ENCODE measurements around the gene EHBP1L1.
A peak's percentile ranks its signal among the peaks of the same experiment; 100 is the strongest.
"Not testable (repeated sequence)": the region's sequence is repeated elsewhere in the genome, so short reads cannot be mapped to it uniquely, and the experiment has no call there.

EHBP1L1 gene

DNA sequence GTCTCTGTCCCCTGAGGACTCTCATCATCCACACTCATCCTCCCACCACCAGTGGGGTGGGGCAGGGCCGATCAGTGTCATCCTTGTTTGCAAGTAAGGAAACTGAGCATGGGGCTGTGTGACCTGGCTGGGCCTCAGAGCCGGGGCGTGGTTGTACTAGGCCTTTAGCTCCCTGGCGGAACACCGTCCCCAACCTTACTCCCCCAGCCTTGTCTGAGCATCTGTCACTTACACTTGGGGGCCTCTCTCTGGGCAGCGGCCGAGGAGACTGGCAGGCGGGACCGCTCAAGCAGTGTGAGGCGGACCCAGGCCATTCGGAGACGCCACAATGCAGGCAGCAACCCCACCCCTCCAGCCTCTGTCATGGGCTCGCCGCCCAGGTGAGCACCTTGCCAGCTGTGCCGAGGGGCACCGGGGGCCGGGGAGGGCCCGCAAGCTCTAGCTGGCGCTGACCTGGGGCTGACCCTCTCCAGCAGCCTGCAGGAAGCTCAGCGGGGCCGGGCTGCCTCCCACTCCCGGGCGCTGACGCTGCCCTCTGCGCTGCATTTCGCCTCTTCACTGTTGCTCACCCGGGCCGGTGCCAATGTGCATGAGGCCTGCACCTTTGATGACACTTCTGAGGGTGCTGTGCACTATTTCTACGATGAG is 43.6 kb downstream of the EHBP1L1 start:
- no peak for DNase-seq

DNA sequence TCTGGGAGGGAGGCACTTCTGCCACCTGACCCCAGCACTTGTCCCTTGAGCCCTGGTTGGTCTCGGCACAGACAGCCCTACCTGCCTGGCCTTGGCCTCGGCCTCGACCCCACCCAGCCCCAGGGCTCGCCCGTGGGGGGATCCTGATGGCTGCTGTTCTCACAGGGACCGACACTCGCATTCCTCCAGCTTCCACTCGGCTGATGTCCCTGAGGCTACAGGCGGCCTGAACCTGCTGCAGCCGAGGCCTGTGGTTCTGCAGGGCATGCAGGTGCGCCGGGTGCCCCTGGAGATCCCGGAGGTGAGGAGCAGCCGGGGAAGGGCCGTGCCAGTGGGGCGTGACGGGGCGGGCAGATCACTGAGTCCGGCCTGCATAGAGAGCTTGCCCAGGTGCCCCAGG is 44.8 kb downstream of the EHBP1L1 start:
- no peak for DNase-seq

DNA sequence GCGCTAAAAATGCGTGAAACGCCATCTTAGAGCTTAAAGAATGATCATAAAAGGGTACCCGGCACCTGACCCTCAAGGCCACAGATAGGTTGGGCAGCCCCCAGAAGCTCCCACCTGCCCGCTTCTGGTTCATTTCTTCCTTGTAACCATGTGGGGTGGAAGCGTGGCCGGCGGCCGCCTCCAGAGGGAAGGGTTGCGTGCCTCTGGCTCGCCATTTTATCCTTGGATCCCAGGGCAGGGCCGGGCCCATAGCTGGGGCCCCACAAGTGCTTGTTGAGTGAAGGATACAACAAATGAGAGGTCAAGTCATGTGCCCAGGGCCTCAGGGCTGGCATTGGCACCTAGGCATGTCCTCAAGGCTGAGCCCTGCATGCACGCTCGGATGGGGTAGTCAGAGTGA is 45.6 kb downstream of the EHBP1L1 start:
- DNase-seq, result no peak

DNA sequence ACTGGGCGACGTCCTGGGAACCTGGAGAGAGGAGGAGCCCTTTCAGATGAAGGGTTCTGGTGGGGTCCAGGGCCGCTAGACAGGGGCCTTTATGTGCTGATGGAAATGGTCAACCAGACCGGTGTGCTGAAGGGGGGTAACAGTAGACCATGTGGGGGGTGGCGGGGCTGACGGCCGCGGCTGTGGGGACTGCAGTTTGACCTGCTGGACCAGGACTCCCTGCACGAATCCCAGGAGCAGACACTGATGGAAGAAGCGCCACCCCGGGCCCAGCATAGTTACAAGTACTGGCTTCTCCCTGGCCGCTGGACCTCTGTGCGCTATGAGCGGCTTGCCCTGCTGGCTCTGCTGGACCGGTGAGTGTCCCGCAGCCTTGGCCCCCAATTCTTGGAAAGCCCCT is 46.2 kb downstream of the EHBP1L1 start:
- DNase-seq, result no peak

DNA sequence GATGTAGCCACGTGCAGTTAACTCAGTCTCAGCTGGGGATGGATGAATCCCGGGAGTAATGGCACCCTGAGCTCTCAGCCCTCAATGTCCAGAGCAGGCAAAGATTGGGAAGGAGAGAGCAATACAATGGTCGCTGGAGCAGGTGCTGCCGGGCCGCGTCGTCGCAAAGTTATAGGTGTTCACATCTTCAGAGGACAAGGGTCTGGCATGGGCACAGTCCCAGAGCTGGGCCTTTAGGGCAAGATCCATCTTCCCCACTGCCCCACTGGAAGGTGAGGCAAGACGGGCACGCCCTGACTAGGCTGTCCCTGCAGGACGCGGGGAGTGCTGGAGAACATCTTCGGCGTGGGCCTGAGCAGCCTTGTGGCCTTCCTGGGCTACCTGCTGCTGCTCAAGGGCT is 47.3 kb downstream of the EHBP1L1 start:
- DNase-seq, result no peak

DNA sequence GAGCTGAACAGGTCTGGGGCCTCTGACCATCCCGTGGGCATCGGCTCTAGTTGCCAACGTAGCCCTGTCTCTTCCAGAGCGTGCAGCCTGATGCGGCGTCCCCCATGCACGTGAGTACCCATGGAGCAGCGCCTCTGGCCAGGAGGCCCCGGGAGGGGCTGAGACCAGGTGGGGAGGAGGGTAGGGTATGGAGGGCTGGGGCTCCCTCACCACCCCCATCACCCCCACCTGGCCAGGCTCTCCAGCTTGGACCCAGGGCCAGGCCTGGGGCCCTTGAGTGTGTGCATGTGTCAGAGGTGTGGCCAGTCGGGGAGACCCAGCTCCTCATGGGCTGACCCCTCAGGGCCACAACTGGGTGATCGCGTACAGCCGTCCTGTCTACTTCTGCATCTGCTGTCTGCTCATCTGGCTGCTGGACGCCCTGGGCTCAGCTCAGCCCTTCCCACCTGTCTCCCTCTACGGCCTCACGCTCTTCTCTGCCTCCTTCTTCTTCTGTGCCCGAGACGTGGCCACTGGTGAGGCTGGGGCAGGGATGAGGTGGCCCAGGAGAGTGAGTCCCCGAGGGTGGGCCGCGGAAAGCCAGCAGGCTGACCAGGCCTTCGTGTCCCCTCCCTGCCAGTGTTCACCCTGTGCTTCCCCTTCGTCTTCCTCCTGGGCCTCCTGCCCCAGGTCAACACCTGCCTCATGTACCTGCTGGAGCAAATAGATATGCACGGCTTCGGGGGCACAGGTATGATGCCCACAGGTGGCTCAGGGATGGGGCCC is 48.2 kb downstream of the EHBP1L1 start:
- DNase-seq, result no peak

DNA sequence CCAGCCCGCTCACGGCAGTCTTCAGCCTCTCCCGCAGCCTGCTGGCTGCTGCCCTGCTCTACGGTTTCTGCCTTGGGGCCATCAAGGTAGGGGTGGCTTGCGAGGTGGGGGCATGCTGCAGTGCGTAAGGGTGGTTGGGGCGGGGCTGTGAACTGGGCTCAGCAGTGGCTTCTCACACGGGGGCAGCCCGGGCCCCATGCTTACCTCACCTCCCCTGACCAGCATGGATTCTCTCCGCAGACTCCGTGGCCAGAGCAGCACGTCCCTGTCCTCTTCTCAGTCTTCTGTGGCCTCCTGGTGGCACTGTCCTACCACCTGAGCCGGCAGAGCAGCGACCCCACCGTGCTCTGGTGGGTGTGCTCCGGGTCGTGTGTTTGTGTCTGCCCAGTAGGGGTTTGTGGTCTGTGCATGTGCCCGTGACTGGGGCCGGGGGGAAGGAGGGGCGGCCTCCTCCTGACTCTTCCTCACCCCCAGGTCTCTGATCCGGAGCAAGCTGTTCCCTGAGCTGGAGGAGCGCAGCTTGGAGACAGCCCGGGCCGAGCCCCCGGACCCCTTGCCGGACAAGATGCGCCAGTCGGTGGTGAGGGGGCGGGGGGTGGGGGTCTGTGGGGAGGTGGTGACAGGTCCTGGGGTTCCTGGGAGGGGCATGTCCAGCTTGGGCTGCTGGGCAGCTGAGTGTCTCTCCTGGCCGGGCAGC is 49.2 kb downstream of the EHBP1L1 start:
- DNase-seq, result no peak

DNA sequence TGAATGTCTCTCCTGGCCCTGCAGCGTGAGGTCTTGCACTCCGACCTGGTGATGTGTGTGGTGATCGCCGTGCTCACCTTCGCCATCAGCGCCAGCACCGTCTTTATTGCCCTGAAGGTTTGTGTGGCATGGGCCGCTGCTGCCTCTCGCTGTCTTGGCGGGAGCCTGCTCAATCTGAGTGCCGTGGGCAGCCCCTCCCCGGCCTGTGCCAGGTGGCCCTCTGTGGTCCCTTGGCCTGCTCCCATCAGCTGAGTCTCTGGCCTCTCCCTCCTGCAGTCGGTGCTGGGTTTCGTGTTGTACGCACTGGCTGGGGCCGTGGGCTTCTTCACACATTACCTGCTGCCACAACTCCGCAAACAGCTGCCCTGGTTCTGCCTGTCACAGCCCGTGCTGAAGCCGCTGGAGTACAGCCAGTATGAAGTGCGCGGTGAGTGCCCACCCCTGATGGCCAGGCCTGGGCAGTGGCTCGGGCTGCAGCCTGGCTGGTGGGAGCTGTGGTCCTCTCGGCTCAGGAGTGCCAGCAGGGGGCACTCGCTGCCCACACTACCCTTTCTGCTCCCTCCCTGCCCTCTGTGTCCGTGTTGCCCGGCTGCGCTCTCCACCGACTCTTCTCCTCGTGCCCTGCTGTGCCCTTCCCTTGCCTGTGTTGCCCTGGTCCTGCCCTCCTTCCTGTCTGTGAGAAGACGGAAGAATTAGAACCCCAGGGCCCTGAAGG is 49.9 kb downstream of the EHBP1L1 start:
- no peak for DNase-seq

DNA sequence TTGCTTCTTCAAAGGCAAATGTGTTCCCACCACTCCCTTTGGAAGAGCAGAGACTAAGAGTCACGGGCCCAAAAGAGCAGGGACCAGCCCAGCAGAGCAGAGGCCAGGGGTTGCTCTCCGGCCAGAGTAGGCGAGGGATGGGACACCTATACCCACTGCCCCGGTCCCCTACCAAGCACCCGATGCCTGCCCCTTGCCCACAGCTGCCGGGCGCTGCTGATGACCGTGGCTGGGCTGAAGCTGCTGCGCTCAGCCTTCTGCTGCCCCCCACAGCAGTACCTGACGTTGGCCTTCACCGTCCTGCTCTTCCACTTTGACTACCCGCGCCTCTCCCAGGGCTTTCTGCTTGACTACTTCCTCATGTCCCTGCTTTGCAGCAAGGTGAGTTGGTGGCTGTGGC is 51.3 kb downstream of the EHBP1L1 start:
- no peak for DNase-seq

DNA sequence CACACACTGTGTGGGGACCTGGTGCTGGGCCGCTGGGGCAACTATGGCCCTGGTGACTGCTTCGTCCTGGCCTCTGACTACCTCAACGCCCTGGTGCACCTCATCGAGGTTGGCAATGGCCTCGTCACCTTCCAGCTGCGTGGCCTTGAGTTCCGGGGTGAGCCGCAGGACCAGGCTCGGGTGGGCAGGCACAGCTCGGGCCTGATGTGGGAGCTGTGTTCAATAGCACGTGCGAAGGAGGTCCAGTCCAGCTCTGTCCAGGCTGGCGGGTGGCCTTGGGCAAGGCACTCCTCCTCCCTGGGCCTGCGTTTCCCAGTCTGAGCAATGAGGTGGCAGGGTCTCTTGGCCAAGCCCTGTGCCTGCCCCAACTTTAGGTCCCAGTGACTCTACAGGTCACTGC is 53.7 kb downstream of the EHBP1L1 start:
- DNase-seq, result no peak

DNA sequence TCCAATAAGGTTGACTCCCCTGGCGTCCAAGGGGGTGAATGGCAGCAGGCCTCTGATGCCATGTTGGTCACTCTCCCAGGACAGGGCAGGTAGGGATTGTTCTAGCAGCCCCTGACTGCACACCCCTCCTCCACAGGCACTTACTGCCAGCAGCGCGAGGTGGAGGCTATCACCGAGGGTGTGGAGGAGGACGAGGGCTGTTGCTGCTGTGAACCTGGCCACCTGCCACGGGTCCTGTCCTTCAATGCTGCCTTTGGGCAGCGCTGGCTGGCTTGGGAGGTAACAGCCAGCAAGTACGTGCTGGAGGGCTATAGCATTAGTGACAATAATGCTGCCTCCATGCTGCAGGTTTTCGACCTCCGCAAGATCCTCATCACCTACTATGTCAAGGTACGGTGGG is 54.4 kb downstream of the EHBP1L1 start:
- no peak for DNase-seq

DNA sequence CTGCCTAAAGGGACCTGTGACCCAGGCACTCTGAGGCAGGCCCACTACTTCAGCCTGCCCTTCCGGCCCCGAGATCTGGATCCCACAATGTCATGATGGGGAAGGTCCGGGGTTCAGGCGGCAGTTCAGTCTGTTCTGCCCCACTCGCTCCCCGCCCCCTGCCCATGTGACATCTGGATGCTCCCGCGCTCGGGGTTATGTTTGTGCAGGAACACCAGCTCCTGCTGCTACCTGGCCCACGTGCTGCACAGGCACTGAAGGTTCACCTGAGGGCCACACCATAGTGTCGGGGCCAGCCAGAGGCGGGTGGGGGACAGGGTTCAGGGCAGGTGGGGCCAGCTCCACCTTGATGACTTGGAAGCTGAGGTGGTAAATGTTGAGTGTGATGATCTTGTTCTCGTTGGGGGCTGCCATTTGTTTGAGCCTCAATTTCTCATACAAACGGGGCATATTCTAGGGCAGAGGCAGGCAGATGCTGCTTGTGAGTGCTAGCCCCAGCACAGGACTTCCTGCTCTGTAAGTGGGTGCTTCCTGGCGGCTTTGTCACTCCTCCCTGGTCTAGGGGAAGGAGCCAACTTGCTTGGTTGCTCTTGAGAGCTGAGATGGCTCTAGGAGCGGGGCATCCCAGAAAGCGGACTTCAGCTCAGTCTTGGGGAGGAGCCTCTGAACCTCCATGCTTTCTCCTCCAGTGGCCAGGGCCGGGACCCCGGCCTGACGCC is 57.7 kb downstream of the EHBP1L1 start:
- DNase-seq, result no peak

DNA sequence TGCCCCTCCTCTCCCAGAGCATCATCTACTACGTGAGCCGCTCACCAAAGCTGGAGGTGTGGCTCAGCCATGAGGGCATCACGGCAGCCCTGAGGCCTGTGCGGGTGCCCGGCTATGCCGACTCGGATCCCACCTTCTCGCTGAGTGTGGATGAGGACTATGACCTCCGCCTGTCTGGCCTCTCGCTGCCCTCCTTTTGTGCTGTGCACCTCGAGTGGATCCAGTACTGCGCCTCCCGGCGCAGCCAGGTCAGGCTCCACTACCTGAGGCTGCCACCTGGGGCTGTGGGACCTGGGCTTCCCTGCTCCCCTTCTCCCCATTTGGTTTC is 58.2 kb downstream of the EHBP1L1 start:
- no peak for DNase-seq

DNA sequence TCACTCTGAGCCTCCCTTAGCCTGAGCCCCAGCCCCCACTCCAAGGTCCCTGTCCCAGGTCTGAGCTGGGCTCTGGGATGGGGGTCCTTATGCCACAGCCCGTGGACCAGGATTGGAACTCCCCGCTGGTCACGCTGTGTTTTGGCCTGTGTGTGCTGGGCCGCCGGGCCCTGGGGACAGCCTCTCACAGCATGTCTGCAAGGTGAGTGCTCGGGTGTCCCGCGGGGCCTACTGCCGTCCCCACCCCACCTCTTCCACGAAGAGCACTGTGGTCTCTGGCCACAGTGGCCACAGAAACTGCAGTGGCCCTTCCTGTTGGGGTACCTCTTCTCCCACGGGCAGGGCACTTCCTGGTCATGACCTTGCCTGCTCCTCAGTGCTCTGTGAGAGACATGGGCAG is 58.6 kb downstream of the EHBP1L1 start:
- no peak for DNase-seq

DNA sequence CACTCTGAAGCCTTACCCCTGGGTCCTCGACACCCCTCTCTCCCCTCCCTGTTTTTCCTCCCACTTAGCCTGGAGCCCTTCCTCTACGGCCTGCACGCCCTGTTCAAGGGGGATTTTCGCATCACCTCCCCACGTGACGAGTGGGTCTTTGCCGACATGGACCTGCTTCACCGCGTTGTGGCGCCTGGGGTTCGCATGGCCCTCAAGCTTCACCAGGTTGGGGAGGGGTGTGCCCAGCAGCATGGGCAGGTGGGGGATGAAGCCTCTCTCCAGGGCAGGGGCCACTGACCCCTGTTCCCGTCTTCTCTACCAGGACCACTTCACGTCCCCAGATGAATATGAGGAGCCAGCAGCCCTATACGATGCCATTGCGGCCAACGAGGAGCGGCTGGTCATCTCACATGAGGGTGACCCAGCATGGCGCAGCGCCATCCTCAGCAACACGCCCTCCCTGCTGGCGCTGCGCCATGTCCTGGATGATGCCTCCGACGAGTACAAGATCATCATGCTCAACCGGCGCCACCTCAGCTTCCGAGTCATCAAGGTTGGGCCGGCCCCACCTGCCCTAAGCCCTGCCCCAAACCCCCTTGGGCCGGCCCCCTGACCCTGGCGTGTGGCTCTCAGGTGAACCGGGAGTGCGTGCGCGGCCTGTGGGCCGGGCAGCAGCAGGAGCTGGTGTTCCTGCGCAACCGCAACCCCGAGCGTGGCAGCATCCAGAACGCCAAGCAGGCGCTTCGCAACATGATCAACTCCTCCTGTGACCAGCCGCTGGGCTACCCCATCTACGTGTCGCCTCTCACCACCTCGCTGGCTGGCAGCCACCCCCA is 59.3 kb downstream of the EHBP1L1 start:
- DNase-seq, result no peak

DNA sequence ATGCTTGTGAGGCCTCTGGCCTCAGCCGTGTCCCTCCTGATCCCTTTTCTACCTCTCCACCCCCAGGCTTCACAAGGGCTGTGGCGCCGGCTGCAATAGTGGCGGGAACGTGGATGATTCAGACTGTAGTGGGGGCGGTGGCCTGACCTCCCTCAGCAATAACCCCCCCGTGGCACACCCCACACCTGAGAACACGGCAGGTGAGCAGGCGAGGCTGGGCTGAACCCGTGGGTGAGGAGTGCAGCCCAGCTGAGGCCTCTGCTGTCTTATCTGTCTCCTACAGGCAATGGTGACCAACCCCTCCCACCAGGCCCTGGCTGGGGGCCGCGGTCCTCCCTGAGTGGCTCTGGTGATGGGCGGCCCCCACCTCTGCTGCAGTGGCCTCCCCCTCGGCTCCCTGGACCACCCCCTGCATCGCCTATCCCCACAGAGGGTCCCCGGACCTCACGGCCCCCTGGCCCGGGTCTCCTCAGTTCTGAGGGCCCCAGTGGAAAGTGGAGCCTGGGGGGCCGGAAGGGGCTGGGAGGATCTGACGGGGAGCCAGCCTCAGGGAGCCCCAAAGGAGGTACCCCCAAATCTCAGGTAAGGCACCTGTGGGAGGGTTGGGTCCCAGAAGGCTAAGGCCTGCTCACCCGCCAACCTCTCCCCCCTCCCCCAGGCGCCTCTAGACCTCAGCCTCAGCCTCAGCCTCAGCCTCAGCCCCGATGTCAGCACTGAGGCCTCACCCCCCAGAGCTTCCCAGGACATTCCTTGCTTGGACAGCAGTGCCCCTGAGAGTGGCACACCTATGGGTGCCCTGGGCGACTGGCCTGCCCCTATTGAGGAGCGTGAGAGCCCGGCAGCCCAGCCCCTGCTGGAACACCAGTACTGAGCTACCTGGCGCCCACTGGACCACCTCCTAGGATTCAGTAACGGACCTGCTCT is 60.5 kb downstream of the EHBP1L1 start:
- DNase-seq, result no peak

DNA sequence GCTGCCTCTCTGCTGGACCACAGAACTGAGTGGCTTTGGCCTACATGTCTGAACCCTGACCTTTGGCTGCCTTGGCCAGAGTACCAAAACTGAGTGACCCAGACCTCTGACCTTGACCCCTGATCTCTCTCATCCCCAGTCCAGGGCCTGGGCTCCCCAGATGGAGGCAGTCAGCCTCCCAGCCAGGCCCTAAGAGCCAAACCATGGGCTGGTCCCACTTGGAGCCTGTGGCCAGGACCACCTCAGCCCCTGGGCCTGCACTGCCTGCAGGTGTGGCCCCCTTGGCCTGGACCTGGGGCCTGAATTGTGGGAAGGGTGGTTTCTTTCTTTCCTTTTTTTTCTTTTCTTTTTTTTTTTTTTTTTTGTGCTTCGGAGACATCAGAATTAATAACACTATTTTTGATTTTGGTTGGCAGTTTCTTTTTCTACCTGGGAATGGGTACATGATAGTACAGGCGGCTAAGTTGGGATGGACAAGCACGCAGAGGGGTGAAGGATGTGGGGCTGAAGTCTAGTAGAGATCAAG is 61.2 kb downstream of the EHBP1L1 start:
- no peak for DNase-seq

DNA sequence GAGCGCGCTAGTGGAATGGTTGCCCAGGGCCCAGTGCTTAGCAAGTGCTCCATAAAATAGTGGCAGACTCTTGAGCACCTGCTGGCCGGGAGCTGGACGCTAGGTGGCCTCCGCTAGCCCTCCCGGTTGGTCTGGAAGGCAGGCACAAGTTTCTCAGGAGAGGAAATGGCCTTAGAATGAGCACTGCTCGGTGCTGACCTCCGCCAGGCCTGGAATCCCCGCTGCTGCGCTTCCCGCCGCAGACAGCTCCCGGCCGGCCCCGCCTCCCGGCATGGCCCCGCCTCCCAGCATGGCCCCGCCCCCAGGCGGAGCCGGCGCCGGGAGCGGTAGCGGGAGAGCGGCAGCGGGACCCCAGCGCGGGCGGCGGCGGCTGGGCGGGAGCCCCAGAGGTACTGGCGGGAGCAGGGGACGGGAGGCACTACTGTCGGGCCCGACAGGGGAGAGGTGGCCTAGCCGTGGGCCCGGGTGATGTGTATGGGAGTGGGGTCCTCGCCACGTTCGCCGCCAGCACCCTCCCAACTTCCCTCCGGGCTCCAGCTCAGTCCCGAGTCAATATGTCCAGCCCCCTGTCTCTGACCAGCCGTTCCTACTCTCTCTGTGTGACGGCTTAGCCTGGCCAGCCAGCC is 62.1 kb downstream of the EHBP1L1 start, which contains the start of gene SIPA1:
Gene SIPA1 (plus strand): TSS at position 308 of the 626 bp plus-strand sequence. CDS start 2,821 bp downstream, outside the sequence.
- DNase-seq, result peak; percentile 95

DNA sequence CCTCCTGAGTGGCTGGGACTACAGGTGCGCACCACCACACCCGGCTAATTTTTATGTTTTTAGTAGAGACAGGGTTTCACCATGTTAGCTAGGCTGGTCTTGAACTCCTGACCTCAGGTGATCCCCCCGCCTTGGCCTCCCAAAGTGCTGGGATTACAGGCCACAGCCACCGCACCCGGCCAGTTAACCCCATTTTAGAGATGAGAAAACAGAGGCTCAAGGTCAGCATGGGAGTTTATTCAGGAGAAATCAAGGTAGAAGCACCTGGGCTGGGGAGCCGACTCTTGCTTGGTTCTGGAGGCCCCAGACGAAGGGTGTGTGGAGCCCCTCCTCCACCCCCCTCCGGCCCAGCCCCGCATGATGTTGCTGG is 63.4 kb downstream of the EHBP1L1 start:
- not testable (repeated sequence) for DNase-seq
